GM10248 (cell line): Measurements from ENCODE around the gene DESI2.

ENCODE experiments used
- CTCF ChIA-PET: fragments of 300-600 bp; sonication (Branson Sonifier 250); formaldehyde crosslinking; extraction: SDS; loops from one replicate; lab custom pipeline; 2021; ENCODE audit warnings: antibody characterized with exemption; lab: Yijun Ruan, JAX
- POLR2A ChIA-PET: fragments of 350-650 bp; sonication (Branson Sonifier 250); formaldehyde crosslinking; extraction: SDS; loops from one replicate; lab custom pipeline; 2020; ENCODE audit warnings: antibody characterized with exemption; lab: Yijun Ruan, JAX
- DNase-seq: peaks from one replicate; pipeline ENCODE4 v3.0.0; 2012; ENCODE audit errors: extremely low spot score
- CTCF ChIP-seq: IDR thresholded peaks from 2 replicates; pipeline ENCODE4 v1.5.1; 2012; ENCODE audit warnings: mild to moderate bottlenecking, low read depth; ENCODE audit errors: extremely low read depth, missing control alignments, control extremely low read depth

Gene DESI2

GRCh38 chr1:244709476-244710368 lies 56.8 kb downstream of the DESI2 start:
- ChIA-PET CTCF (interaction anchor here (0.7 kb wide), 1 partner anchor 11 kb away, joined by 3 read pairs; no protein-coding TSS in a partner anchor), POLR2A (no interaction called here)
- no peak for TF ChIP-seq CTCF
- DNase-seq: no peak

GRCh38 chr1:244710474-244711062 lies 57.6 kb downstream of the DESI2 start:
- CTCF ChIA-PET: no interaction called here
- POLR2A ChIA-PET: no interaction called here
- no peak for DNase-seq
- TF ChIP-seq CTCF: no peak

- CTCF ChIA-PET: interaction anchor here (1.4 kb wide), 1 partner anchor 109 kb away, joined by 4 read pairs; no protein-coding TSS in a partner anchor
- POLR2A ChIA-PET: no interaction called here
- TF ChIP-seq CTCF: no peak
These were observed 59.7 kb downstream of the DESI2 start for GRCh38 chr1:244712669-244713068.

GRCh38 chr1:244713332-244713731 lies 60.4 kb downstream of the DESI2 start:
- ChIA-PET POLR2A (no interaction called here), CTCF (interaction anchor here (1.4 kb wide), 1 partner anchor 110 kb away, joined by 4 read pairs; no protein-coding TSS in a partner anchor)
- DNase-seq: no peak
- TF ChIP-seq CTCF: no peak

More at GRCh38 chr1:244712669-244713068, 59.7 kb downstream of the DESI2 start:
- DNase-seq: no peak

- no peak for TF ChIP-seq CTCF
- no peak for DNase-seq
- POLR2A ChIA-PET: no interaction called here
- CTCF ChIA-PET: interaction anchor here (0.8 to 1.3 kb wide), 2 partner anchors 22 to 30 kb away, joined by 3 read pairs; no protein-coding TSS in a partner anchor
These were observed 75.0 kb downstream of the DESI2 start for GRCh38 chr1:244727871-244728474.
